Non-pigmented ciliary epithelial cell (primary cell): ENCODE measurements around the gene RIPOR3.
"Not testable (repeated sequence)": the region's sequence is repeated elsewhere in the genome, so short reads cannot be mapped to it uniquely, and the experiment has no call there.

ENCODE experiments used
- DNase-seq: peaks from one replicate; pipeline ENCODE4 v3.0.0-alpha.2; 2010; ENCODE audit warnings: low read depth

The RIPOR3 gene

GRCh38 chr20:50703651-50704438 is 12.5 kb upstream of the RIPOR3 start:
- not testable (repeated sequence) for DNase-seq

- no peak for DNase-seq
Measured at GRCh38 chr20:50701041-50701963, 10.0 kb upstream of the RIPOR3 start.

GRCh38 chr20:50699688-50700087 is 8.3 kb upstream of the RIPOR3 start:
- no peak for DNase-seq

GRCh38 chr20:50698255-50698654 is 6.9 kb upstream of the RIPOR3 start:
- DNase-seq, result not testable (repeated sequence)

- DNase-seq, result no peak
Measured at GRCh38 chr20:50695135-50695872, 4.0 kb upstream of the RIPOR3 start.

- DNase-seq, result no peak
Measured at GRCh38 chr20:50694379-50695134, 3.2 kb upstream of the RIPOR3 start.

GRCh38 chr20:50693001-50693400 is 1.7 kb upstream of the RIPOR3 start:
- no peak for DNase-seq

GRCh38 chr20:50692552-50692933 is 1.2 kb upstream of the RIPOR3 start:
- no peak for DNase-seq

GRCh38 chr20:50691573-50692551 is 520 bp upstream of the RIPOR3 start:
- no peak for DNase-seq

- DNase-seq, result no peak
Measured at GRCh38 chr20:50689864-50690649, 1.3 kb downstream of the RIPOR3 start.

- DNase-seq, result no peak
Measured at GRCh38 chr20:50688256-50688975, 2.9 kb downstream of the RIPOR3 start.

- DNase-seq, result no peak
Measured at GRCh38 chr20:50686821-50687220, 4.5 kb downstream of the RIPOR3 start.

- no peak for DNase-seq
Measured at GRCh38 chr20:50683570-50683969, 7.8 kb downstream of the RIPOR3 start.

GRCh38 chr20:50682947-50683530 is 8.3 kb downstream of the RIPOR3 start:
- no peak for DNase-seq

- DNase-seq, result no peak
Measured at GRCh38 chr20:50682065-50682464, 9.3 kb downstream of the RIPOR3 start.

GRCh38 chr20:50681359-50682064 is 9.8 kb downstream of the RIPOR3 start:
- no peak for DNase-seq

GRCh38 chr20:50680105-50680960 is 11.0 kb downstream of the RIPOR3 start:
- DNase-seq, result no peak
